Inferior parietal cortex (tissue), 1 donor: ENCODE data around the gene EDN3.
"Not testable (repeated sequence)": the region's sequence is repeated elsewhere in the genome, so short reads cannot be mapped to it uniquely, and the experiment has no call there.

ENCODE experiments used
- DNase-seq: peaks from one replicate; pipeline ENCODE4 v3.0.0-alpha.2; 2016; ENCODE audit errors: extremely low spot score

The EDN3 gene

GRCh38 chr20:59335377-59335776 is 35.0 kb downstream of the EDN3 start:
- no peak for DNase-seq

GRCh38 chr20:59336540-59336939 is 36.1 kb downstream of the EDN3 start:
- no peak for DNase-seq

- not testable (repeated sequence) for DNase-seq
Observed at GRCh38 chr20:59338444-59338843, 38.0 kb downstream of the EDN3 start.

GRCh38 chr20:59340201-59340885 is 39.9 kb downstream of the EDN3 start:
- no peak for DNase-seq

- not testable (repeated sequence) for DNase-seq
Observed at GRCh38 chr20:59341285-59342022, 41.0 kb downstream of the EDN3 start.

GRCh38 chr20:59342023-59342957 is 41.9 kb downstream of the EDN3 start:
- DNase-seq, result no peak

GRCh38 chr20:59346061-59346460 is 45.6 kb downstream of the EDN3 start:
- no peak for DNase-seq

GRCh38 chr20:59349277-59349676 is 48.9 kb downstream of the EDN3 start:
- DNase-seq, result no peak

GRCh38 chr20:59350330-59351156 is 50.1 kb downstream of the EDN3 start:
- no peak for DNase-seq

GRCh38 chr20:59351157-59352040 is 51.0 kb downstream of the EDN3 start:
- DNase-seq, result no peak

- DNase-seq, result no peak
Observed at GRCh38 chr20:59352541-59352940, 52.1 kb downstream of the EDN3 start.

- DNase-seq, result no peak
Observed at GRCh38 chr20:59352990-59353389, 52.6 kb downstream of the EDN3 start.

- no peak for DNase-seq
Observed at GRCh38 chr20:59354460-59354859, 54.0 kb downstream of the EDN3 start.

GRCh38 chr20:59355242-59355641 is 54.8 kb downstream of the EDN3 start:
- no peak for DNase-seq

- DNase-seq, result no peak
Observed at GRCh38 chr20:59356662-59357165, 56.3 kb downstream of the EDN3 start.

- DNase-seq, result not testable (repeated sequence)
Observed at GRCh38 chr20:59358793-59359192, 58.4 kb downstream of the EDN3 start.

GRCh38 chr20:59359906-59360725 is 59.7 kb downstream of the EDN3 start:
- DNase-seq, result no peak

GRCh38 chr20:59360934-59361333 is 60.5 kb downstream of the EDN3 start:
- DNase-seq, result no peak

GRCh38 chr20:59361411-59361810 is 61.0 kb downstream of the EDN3 start:
- no peak for DNase-seq
